Fibroblast of the aortic adventitia (primary cell): ENCODE measurements around the gene TENT4A. TPM values are rescaled to one million over a fixed set of nuclear protein-coding genes. Genes with fewer than 3 reads are reported as not detected.

Experiments
- DNase-seq: peaks from one replicate; pipeline ENCODE4 v3.0.0-alpha.2; 2010; ENCODE audit warnings: low read depth
- H3K4me3 ChIP-seq: 2 replicates; pipeline ENCODE4 v1.5.1; 2011; ENCODE audit warnings: low read depth, mild to moderate bottlenecking, control low read depth, low read length, moderate library complexity
- total RNA-seq: library from RNA; depleted of rRNA; stranded (reverse); fragments of >200 nt; gene quantifications from 2 replicates; pipeline ENCODE4 v1.2.3, GENCODE V29; 2012; ENCODE audit warnings: low replicate concordance
- TF ChIP-seq, protein P1 (sequence below): IDR thresholded peaks from 2 replicates; pipeline ENCODE4 v1.5.1; 2011; ENCODE audit warnings: mild to moderate bottlenecking, low read length, control low read depth, inconsistent platforms; ENCODE audit not compliant: insufficient read depth

TENT4A gene
- total RNA-seq, 1 donor: 21.4 TPM

DNA sequence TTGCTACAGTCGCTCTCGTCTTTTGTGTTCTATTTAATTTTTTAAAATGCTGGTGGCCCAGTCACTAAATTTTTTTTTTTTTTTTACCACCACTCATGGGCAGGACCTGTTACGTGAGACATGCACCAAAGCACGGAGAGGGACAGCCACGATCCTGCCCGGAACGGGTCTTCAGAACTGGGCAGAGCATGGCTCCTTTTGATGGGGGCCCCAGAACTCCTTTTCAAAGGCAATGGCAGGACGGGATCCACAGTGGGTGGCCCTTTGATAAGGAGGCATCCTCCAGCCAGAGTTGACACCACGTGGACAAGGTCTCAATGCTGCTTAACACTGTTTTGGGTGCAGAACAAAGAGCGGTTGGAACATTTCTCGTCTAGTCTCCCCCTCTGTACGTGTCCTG is 50.0 kb downstream of the TENT4A start:
- no peak for DNase-seq
- TF ChIP-seq, protein P1, sequence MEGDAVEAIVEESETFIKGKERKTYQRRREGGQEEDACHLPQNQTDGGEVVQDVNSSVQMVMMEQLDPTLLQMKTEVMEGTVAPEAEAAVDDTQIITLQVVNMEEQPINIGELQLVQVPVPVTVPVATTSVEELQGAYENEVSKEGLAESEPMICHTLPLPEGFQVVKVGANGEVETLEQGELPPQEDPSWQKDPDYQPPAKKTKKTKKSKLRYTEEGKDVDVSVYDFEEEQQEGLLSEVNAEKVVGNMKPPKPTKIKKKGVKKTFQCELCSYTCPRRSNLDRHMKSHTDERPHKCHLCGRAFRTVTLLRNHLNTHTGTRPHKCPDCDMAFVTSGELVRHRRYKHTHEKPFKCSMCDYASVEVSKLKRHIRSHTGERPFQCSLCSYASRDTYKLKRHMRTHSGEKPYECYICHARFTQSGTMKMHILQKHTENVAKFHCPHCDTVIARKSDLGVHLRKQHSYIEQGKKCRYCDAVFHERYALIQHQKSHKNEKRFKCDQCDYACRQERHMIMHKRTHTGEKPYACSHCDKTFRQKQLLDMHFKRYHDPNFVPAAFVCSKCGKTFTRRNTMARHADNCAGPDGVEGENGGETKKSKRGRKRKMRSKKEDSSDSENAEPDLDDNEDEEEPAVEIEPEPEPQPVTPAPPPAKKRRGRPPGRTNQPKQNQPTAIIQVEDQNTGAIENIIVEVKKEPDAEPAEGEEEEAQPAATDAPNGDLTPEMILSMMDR: no peak

DNA sequence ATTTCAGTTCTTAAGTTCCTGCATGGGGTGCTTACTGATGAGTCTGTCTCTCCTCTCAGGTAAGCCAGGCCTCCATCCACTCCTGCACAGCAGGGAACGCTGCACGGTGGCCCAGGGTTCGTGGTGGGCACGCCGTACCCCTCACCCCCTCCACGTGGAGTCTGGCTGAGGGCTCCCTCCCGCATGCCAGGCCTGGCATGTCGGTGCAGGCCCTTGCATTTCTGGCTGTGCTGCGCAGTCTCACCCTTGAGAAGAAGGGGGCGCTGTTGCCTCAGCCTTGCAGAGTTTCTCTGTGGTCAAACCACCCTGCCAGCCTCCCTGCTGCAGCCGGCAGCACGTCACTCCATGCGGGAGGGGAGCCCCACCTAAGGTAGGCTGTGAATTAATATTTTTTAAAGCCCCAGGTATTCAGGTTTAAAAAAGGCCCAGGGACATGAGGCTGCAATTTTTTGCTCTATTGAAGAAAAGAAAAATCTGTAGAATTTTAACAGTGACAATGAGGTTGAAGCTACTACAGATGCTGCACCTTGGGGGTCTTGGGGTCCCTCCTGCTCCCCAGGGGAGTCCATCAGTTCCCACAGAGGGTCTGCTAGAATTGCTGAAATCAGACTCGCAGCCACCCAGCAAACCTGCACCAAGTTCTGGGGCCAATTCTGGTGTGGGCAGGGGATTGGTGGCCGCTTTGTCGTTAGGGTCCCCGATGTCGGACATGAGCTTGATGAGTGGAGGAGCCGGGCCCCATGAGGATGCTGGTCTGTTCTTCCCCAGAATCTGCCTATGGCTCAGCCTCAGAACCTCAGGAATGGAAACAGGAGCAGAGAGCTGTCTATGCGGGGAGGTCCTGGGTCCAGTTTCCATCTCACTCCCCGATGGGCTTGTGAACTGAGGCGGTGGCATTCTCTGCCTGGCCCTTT is 52.6 kb downstream of the TENT4A start:
- TF ChIP-seq, protein P1: peak; percentile 85
- H3K4me3 ChIP-seq: no peak overlapping the region
- DNase-seq: peak; percentile 71

More for the DNA sequence above, 50.0 kb downstream of the TENT4A start:
- no peak overlapping the region for H3K4me3 ChIP-seq

DNA sequence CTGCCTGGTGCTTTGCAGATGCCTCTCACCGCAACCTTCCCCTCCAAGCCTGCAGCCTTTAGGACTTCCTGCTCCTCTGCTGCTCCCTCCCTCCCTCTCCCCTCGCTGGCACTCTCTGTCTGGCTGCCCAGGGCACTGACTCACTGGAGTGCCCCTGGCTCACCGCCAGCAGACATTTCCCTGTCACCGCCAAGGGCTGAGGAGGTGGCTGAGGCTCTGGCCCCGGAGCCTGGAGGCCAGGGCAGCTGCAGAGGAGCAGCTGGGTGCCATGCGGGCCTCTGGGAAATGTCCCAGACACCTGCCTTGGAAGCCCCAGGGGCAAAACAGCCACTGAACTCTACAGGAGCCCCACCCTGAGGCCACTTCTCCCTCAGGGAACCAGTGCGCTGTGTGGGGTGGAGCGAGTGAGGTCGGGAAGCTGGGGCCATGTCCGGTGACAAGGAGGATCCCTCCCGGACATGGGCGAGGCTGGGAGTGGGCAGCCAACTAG is 53.4 kb downstream of the TENT4A start:
- TF ChIP-seq, protein P1: no peak
- DNase-seq: peak; percentile 28

DNA sequence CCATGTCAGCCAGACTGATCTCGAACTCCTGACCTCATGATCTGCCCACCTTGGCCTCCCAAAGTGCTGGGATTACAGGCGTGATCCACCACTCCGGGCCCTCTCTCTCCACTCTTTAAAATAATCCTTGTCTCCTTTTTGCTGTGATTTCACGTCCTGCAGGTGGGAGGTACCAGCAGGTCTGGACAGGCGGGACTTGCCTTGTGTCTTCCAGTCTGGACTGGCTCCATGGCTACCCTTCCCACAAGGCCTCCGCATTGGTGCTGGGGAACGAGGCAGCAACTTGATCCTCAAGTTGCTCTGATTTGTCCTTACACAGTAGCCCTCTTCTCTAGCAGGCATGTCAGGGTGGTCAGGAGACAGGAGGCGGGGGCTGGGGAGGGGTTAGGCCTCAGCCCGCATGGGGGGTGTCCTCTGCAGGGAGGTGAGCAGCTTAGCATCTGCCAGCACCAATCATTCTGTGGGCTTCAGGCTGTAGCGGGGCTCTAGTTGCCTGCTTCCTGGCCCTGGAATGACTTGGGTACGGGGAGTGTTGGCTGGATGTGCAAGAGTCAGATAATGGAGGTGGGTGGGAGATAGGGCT is 54.3 kb downstream of the TENT4A start:
- no peak overlapping the region for H3K4me3 ChIP-seq
- DNase-seq: no peak
- TF ChIP-seq, protein P1: no peak

More for the DNA sequence above, 53.4 kb downstream of the TENT4A start:
- H3K4me3 ChIP-seq: no peak overlapping the region

DNA sequence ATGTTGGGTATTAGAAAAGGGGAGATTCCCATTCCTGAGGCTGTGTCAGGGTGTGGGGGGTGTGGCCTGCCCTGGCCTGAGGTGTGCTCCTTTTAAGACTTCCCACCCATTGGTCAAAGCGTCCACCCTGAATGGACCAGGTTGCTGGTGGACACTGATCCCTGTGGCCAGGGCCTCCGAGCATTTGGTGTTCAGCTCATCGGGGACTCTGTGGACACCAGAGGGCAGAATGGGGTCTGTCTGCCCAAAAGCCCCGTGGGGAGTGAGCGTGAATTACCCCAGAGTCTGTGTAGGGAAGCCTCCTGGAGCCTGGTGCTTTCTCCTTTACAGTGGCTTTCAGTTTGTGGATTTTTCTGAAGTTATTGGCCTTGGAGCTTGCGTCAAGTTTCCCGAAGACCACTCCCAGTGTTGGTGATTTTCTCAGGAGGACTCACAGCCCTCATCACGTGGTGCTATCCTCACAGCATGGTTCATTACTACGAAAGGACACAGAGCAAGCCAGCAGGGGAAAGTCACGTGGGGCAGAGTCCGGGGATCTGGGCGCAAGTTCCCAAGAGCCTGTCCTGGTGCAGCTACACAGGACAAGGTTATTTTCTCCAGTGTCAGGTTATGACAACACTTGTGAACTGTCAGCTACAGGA is 55.5 kb downstream of the TENT4A start:
- TF ChIP-seq, protein P1: no peak
- no peak for DNase-seq
- H3K4me3 ChIP-seq: no peak overlapping the region

DNA sequence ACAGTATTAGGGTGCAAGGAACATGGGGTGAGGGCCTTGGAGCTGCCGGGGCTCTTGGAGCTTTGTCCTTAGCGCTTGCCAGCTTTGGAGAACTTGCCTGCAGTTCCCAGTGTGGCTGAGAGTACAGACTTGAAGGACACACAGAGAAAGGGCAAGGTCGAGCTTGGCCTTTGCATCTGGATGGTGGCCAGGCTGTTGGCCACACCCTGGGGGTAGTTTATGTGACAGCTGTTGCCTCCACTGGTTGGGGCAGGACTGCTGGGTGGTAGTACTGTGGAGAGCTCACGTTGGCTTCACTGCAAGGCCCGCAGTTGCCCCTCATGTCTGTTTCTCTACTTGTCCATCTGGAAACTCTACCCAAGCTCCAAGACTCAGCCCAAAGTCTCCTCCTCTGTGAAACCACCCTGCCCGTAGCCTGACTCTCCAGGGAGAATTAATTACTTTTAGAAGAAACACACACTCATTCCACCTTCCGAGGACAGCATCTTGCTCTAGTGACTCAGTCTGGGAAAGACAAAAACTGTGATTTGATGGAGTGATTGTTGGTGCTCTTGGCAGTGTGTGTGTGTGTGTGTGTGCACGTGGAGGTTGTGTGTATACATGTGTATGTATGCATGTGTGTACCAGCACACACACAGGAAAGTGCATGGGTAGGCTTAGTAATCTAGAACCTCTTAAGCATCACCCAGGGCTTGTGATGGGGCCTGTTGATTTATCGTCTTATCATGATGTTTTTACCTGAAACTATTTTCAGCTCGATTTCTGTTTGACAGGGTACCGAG is 57.8 kb downstream of the TENT4A start:
- no peak overlapping the region for H3K4me3 ChIP-seq
- TF ChIP-seq, protein P1: no peak
- no peak for DNase-seq
